Esophagus muscularis mucosa (tissue), 4 donors: ENCODE results near the gene DENND2A.

Experiments used
- EP300 ChIP-seq: sonication (generic); formaldehyde crosslinking; IDR thresholded peaks from one replicate; pipeline ENCODE4 v1.6.1; 2017; ENCODE audit warnings: antibody characterized with exemption
- POLR2A ChIP-seq: fragments of 450-650 bp; IDR thresholded peaks from one replicate; pipeline ENCODE4 v1.6.1; 2017; ENCODE audit warnings: antibody characterized with exemption, moderate library complexity, mild to moderate bottlenecking, low read depth
- POLR2AphosphoS5 ChIP-seq, 2 donors: sonication (generic); formaldehyde crosslinking; IDR thresholded peaks; one replicate each; pipeline ENCODE4 v1.6.1; 2017; ENCODE audit warnings: antibody characterized with exemption in 2 of 2
- TF ChIP-seq, protein P1 (sequence below), 3 experiments: fragments of 200-600 bp in 2 of 3; fragments of 450-650 bp in 1 of 3; sonication (generic) in 2 of 3; IDR thresholded peaks; one replicate each; pipeline ENCODE4 v1.5.1; 2017 to 2019; ENCODE audit warnings: antibody characterized with exemption in 3 of 3, mild to moderate bottlenecking in 2 of 3, moderate library complexity in 1 of 3

DNA sequence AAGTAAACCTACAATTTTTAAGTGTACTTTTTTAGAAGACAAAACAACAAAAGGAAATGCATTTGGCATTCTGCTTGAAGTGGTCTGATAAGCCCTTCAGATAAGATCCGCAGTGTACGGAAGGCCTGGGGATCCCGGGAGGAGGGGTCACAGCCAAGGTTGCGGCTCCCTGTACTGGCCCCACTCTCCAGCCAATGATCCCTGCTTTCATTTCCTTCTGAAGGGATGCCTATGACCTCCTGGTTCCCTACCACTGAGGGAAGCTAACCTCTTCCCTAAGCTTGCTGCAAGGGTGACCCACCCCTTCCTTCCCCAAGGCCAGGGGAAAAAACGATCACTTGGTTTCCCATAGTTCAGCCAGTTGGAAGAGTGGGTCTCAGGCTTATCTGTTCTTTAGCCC, 5.3 kb downstream of the DENND2A start:
- TF ChIP-seq, protein P1, sequence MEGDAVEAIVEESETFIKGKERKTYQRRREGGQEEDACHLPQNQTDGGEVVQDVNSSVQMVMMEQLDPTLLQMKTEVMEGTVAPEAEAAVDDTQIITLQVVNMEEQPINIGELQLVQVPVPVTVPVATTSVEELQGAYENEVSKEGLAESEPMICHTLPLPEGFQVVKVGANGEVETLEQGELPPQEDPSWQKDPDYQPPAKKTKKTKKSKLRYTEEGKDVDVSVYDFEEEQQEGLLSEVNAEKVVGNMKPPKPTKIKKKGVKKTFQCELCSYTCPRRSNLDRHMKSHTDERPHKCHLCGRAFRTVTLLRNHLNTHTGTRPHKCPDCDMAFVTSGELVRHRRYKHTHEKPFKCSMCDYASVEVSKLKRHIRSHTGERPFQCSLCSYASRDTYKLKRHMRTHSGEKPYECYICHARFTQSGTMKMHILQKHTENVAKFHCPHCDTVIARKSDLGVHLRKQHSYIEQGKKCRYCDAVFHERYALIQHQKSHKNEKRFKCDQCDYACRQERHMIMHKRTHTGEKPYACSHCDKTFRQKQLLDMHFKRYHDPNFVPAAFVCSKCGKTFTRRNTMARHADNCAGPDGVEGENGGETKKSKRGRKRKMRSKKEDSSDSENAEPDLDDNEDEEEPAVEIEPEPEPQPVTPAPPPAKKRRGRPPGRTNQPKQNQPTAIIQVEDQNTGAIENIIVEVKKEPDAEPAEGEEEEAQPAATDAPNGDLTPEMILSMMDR (IDR thresholded peaks at IDR 0.05) = no peak
- TF ChIP-seq POLR2A = no peak
- TF ChIP-seq POLR2AphosphoS5 (IDR thresholded peaks at IDR 0.05) = no peak
- TF ChIP-seq EP300 = no peak
